Neural progenitor cell (in vitro differentiated cells): ENCODE data around the gene MRGPRX2. TPM values are rescaled to one million over a fixed set of nuclear protein-coding genes. Genes with fewer than 3 reads are reported as not detected.

Source experiments
- DNase-seq: peaks from one replicate; pipeline ENCODE4 v3.0.0-alpha.2; 2016; ENCODE audit warnings: low spot score
- H2AFZ ChIP-seq: fragments of 200-600 bp; sonication (generic); replicated peaks from 2 replicates; pipeline ENCODE4 v1.6.1; 2016; ENCODE audit warnings: antibody characterized with exemption
- H3F3A ChIP-seq: fragments of 200-600 bp; sonication (generic); 2 replicates; pipeline ENCODE4 v1.6.1; 2016; ENCODE audit warnings: antibody characterized with exemption, low read depth
- H3K27ac ChIP-seq: fragments of 200-600 bp; sonication (generic); 2 replicates; pipeline ENCODE4 v1.5.1; 2016; ENCODE audit warnings: mild to moderate bottlenecking
- H3K27me3 ChIP-seq: fragments of 200-600 bp; sonication (generic); 2 replicates; pipeline ENCODE4 v1.6.1; 2016; ENCODE audit warnings: mild to moderate bottlenecking, moderate library complexity
- H3K36me3 ChIP-seq: fragments of 200-600 bp; sonication (generic); 2 replicates; pipeline ENCODE4 v1.5.1; 2016
- H3K4me1 ChIP-seq: fragments of 200-600 bp; sonication (generic); 2 replicates; pipeline ENCODE4 v1.6.1; 2016; ENCODE audit warnings: mixed run types
- H3K4me2 ChIP-seq: fragments of 200-600 bp; sonication (generic); 2 replicates; pipeline ENCODE4 v1.6.1; 2016
- H3K4me3 ChIP-seq: fragments of 200-600 bp; sonication (generic); 2 replicates; pipeline ENCODE4 v1.5.1; 2016
- H3K79me2 ChIP-seq: fragments of 200-600 bp; sonication (generic); 2 replicates; pipeline ENCODE4 v1.6.1; 2016; ENCODE audit warnings: low read depth
- H3K9ac ChIP-seq: fragments of 200-600 bp; sonication (generic); 2 replicates; pipeline ENCODE4 v1.6.1; 2016
- H3K9me3 ChIP-seq: fragments of 200-600 bp; sonication (generic); 2 replicates; pipeline ENCODE4 v1.5.1; 2016; ENCODE audit warnings: low read depth
- H4K20me1 ChIP-seq: fragments of 200-600 bp; sonication (generic); 2 replicates; pipeline ENCODE4 v1.6.1; 2016; ENCODE audit warnings: low read depth
- H3K27ac Mint-ChIP-seq: 3 replicates; pipeline ENCODE4 v1.8.0; 2021; ENCODE audit warnings: mixed read lengths
- H3K27me3 Mint-ChIP-seq: 2 replicates; pipeline ENCODE4 v1.8.0; 2022; ENCODE audit warnings: low read depth, mild to moderate bottlenecking, inconsistent platforms, moderate library complexity, mixed read lengths; ENCODE audit not compliant: insufficient read depth
- H3K36me3 Mint-ChIP-seq: 3 replicates; pipeline ENCODE4 v1.8.0; 2021; ENCODE audit warnings: mixed read lengths
- H3K4me1 Mint-ChIP-seq: 3 replicates; pipeline ENCODE4 v1.8.0; 2021; ENCODE audit warnings: mixed read lengths
- H3K4me3 Mint-ChIP-seq: 3 replicates; pipeline ENCODE4 v1.8.0; 2021; ENCODE audit warnings: mild to moderate bottlenecking, moderate library complexity, mixed read lengths
- H3K9me3 Mint-ChIP-seq: 3 replicates; pipeline ENCODE4 v1.8.0; 2020; ENCODE audit warnings: mixed read lengths
- EZH2 ChIP-seq: fragments of 200-600 bp; sonication (generic); IDR thresholded peaks from 2 replicates; pipeline ENCODE4 v1.6.1; 2017; ENCODE audit warnings: antibody characterized with exemption, mild to moderate bottlenecking, moderate library complexity
- EZH2phosphoT487 ChIP-seq: fragments of 200-600 bp; sonication (generic); IDR thresholded peaks from 2 replicates; pipeline ENCODE4 v1.6.1; 2017; ENCODE audit warnings: antibody characterized with exemption
- total RNA-seq: library from RNA; depleted of rRNA; stranded (reverse); fragments of >200 nt; gene quantifications from 2 replicates; pipeline ENCODE4 v1.2.3, GENCODE V29; 2015; ENCODE audit warnings: low replicate concordance
- TF ChIP-seq, protein P1 (sequence below): fragments of 200-600 bp; sonication (generic); IDR thresholded peaks from 2 replicates; pipeline ENCODE4 v1.5.1; 2017; ENCODE audit warnings: antibody characterized with exemption, mild to moderate bottlenecking

The MRGPRX2 gene
- total RNA-seq, 1 donor from 2014 or later, result not detected

- H3K4me1 Mint-ChIP-seq, result no peaks in the 10 kb centered on the region
- Histone ChIP-seq H3K27me3 (no peaks in the 10 kb centered on the region), H3K4me2 (no peak overlapping the region), H2AFZ (peak overlapping the region; percentile 30), H3F3A (no peaks in the 10 kb centered on the region), H3K9me3 (no peaks in the 10 kb centered on the region), H3K9ac (no peak overlapping the region), H4K20me1 (no peaks in the 10 kb centered on the region), H3K4me1 (no peaks in the 10 kb centered on the region), H3K4me3 (no peak overlapping the region), H3K36me3 (no peaks in the 10 kb centered on the region), H3K79me2 (no peaks in the 10 kb centered on the region), H3K27ac (no peak overlapping the region)
- peak; percentile 65 for DNase-seq
- H3K9me3 Mint-ChIP-seq, result no peaks in the 10 kb centered on the region
- no peaks in the 10 kb centered on the region for H3K36me3 Mint-ChIP-seq
- TF ChIP-seq, protein P1, sequence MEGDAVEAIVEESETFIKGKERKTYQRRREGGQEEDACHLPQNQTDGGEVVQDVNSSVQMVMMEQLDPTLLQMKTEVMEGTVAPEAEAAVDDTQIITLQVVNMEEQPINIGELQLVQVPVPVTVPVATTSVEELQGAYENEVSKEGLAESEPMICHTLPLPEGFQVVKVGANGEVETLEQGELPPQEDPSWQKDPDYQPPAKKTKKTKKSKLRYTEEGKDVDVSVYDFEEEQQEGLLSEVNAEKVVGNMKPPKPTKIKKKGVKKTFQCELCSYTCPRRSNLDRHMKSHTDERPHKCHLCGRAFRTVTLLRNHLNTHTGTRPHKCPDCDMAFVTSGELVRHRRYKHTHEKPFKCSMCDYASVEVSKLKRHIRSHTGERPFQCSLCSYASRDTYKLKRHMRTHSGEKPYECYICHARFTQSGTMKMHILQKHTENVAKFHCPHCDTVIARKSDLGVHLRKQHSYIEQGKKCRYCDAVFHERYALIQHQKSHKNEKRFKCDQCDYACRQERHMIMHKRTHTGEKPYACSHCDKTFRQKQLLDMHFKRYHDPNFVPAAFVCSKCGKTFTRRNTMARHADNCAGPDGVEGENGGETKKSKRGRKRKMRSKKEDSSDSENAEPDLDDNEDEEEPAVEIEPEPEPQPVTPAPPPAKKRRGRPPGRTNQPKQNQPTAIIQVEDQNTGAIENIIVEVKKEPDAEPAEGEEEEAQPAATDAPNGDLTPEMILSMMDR, result peak; percentile 97
- no peak for TF ChIP-seq EZH2
- peaks cover 5% of the 10 kb centered on the region for H3K27me3 Mint-ChIP-seq
- H3K27ac Mint-ChIP-seq, result no peak overlapping the region
- H3K4me3 Mint-ChIP-seq, result no peak overlapping the region
Measured at GRCh38 chr11:19076744-19077589, 16.4 kb upstream of the MRGPRX2 start.

DNA sequence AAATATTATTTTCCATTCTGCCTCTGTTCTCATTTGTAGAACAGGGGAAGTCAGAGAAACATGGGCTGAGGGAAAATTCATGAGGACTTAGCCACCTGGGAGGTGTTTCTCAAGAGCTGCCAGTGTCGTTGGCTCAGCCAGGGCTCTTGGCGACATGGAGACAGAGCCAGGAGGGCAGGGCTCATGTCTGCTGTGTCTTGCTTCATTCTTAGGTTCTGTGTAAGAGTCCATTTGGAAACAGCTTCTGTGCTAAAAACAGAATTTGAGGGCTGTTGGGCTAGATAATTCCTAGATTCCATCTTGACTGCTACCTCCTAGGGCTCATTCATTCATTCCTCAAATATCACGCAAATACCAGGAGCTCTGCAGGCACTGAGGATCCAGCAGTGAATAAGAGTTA is 15.1 kb upstream of the MRGPRX2 start:
- no peak overlapping the region for H3K4me3 Mint-ChIP-seq
- no peak overlapping the region for H3K9ac ChIP-seq
- no peaks in the 10 kb centered on the region for H3K36me3 Mint-ChIP-seq
- H3K79me2 ChIP-seq, result no peaks in the 10 kb centered on the region
- H3K27ac ChIP-seq, result no peak overlapping the region
- H3K27ac Mint-ChIP-seq, result no peak overlapping the region
- H3K9me3 ChIP-seq, result no peaks in the 10 kb centered on the region
- H3K36me3 ChIP-seq, result no peaks in the 10 kb centered on the region
- no peaks in the 10 kb centered on the region for H3K4me1 ChIP-seq
- H4K20me1 ChIP-seq, result no peaks in the 10 kb centered on the region
- H3K27me3 Mint-ChIP-seq, result peaks cover 4% of the 10 kb centered on the region
- H3K27me3 ChIP-seq, result no peaks in the 10 kb centered on the region
- peaks cover 4% of the 10 kb centered on the region for H3K4me1 Mint-ChIP-seq
- no peak overlapping the region for H3K4me3 ChIP-seq
- H2AFZ ChIP-seq, result no peak overlapping the region
- DNase-seq, result no peak
- TF ChIP-seq EZH2phosphoT487, result no peak
- no peak for TF ChIP-seq EZH2
- TF ChIP-seq, protein P1, result no peak
- H3K4me2 ChIP-seq, result no peak overlapping the region
- no peaks in the 10 kb centered on the region for H3K9me3 Mint-ChIP-seq
- no peaks in the 10 kb centered on the region for H3F3A ChIP-seq

DNA sequence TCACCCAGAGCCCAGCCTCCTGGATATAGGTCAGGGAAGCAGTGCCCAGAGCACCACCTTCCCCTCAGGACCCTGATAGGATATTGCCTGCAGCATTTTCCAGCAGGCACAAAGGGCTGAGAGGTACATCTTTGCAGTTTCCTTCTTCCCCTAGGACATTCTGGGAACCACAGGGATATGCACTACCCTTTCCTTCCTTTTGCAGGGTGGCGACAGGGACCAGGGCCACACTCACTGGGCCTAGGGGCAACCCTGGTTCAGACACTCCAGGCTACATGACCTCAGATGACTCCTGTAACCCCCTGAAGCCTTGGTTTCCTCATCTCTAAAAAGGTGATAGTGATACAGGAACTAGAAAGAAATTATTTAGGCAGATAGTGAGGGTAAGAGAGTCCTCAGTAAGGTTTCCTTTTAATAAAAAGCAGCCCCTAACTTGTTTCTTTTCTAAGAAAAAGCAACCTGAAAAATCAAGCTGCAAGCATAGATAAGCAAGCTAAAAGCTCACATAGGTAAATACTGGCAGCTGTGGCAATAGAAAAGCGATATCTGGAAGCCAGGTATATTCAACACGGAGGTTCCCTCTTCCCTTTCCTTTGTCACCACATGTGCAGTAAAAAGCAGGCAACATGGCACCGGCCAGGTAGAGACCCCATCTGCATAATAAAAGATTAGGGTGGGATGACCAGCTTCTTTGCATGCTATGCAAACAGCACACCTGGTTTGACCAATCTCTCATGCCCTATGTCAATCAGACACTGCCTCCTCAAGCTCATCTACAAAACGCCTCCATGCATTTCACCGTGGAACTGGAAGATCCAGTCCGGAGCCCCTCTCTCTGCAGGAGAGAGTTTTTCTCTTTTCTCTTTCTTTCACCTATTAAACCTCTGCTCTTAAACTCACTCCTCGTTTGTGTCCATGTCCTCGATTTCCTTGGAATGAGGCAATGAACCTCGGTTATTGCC is 13.2 kb upstream of the MRGPRX2 start:
- Histone ChIP-seq H3K4me1 (no peaks in the 10 kb centered on the region), H3F3A (no peaks in the 10 kb centered on the region), H3K36me3 (no peaks in the 10 kb centered on the region), H3K27me3 (peaks cover under 1% of the 10 kb centered on the region), H3K4me3 (no peak overlapping the region), H4K20me1 (no peaks in the 10 kb centered on the region), H3K9ac (no peak overlapping the region), H3K9me3 (no peaks in the 10 kb centered on the region), H2AFZ (no peak overlapping the region), H3K27ac (no peak overlapping the region), H3K79me2 (no peaks in the 10 kb centered on the region), H3K4me2 (no peak overlapping the region)
- Mint-ChIP-seq H3K9me3 (peaks cover 8% of the 10 kb centered on the region), H3K4me3 (no peak overlapping the region), H3K27me3 (peaks cover 4% of the 10 kb centered on the region), H3K36me3 (no peaks in the 10 kb centered on the region), H3K27ac (no peak overlapping the region), H3K4me1 (peaks cover 4% of the 10 kb centered on the region)
- TF ChIP-seq EZH2, result no peak
- no peak for TF ChIP-seq EZH2phosphoT487
- TF ChIP-seq, protein P1, result no peak
- DNase-seq, result no peak
